ENCODE results near the gene RPL3.
"Not testable (repeated sequence)": the region's sequence is repeated elsewhere in the genome, so short reads cannot be mapped to it uniquely, and the experiment has no call there.

DNA sequence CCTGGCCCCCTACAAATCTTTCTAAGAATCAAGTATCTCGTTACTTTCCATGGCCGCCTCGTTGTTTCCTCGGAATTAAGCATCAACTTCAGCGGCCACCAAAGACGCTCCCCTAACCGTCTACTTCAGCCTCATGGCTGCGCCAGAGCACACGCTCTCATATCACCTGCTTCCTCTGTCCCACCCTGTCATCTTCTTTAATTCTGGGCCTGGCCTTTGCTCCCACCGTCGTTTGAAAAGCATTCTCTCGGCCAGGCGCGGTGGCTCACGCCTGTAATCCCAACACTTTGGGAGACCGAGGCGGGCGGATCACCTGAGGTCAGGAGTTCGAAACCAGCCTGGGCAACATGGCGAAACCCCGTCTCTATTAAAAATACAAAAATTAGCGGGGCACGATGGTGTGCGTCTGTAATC, 1.2 kb upstream of the RPL3 start:
- TF ChIP-seq, protein P1, sequence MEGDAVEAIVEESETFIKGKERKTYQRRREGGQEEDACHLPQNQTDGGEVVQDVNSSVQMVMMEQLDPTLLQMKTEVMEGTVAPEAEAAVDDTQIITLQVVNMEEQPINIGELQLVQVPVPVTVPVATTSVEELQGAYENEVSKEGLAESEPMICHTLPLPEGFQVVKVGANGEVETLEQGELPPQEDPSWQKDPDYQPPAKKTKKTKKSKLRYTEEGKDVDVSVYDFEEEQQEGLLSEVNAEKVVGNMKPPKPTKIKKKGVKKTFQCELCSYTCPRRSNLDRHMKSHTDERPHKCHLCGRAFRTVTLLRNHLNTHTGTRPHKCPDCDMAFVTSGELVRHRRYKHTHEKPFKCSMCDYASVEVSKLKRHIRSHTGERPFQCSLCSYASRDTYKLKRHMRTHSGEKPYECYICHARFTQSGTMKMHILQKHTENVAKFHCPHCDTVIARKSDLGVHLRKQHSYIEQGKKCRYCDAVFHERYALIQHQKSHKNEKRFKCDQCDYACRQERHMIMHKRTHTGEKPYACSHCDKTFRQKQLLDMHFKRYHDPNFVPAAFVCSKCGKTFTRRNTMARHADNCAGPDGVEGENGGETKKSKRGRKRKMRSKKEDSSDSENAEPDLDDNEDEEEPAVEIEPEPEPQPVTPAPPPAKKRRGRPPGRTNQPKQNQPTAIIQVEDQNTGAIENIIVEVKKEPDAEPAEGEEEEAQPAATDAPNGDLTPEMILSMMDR (IDR thresholded peaks at IDR 0.05) = not testable (repeated sequence)
- not testable (repeated sequence) for TF ChIP-seq JUN (CRISPR knock-in tag; IDR thresholded peaks at IDR 0.05); NR3C1 (CRISPR knock-in tag; conservative IDR thresholded peaks at IDR 0.05; ENCODE audit: low read depth); GABPB1 (CRISPR knock-in tag; IDR thresholded peaks at IDR 0.05); ZNF121 (CRISPR knock-in tag; IDR thresholded peaks at IDR 0.05); ESRRA (CRISPR knock-in tag; IDR thresholded peaks at IDR 0.05; ENCODE audit: borderline replicate concordance)
- TF ChIP-seq, protein P2, sequence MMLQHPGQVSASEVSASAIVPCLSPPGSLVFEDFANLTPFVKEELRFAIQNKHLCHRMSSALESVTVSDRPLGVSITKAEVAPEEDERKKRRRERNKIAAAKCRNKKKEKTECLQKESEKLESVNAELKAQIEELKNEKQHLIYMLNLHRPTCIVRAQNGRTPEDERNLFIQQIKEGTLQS (CRISPR knock-in tag; conservative IDR thresholded peaks at IDR 0.05) = not testable (repeated sequence)
- TF ChIP-seq, protein P3, sequence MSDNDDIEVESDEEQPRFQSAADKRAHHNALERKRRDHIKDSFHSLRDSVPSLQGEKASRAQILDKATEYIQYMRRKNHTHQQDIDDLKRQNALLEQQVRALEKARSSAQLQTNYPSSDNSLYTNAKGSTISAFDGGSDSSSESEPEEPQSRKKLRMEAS (CRISPR knock-in tag; IDR thresholded peaks at IDR 0.05) = not testable (repeated sequence)
- TF ChIP-seq, protein P4, sequence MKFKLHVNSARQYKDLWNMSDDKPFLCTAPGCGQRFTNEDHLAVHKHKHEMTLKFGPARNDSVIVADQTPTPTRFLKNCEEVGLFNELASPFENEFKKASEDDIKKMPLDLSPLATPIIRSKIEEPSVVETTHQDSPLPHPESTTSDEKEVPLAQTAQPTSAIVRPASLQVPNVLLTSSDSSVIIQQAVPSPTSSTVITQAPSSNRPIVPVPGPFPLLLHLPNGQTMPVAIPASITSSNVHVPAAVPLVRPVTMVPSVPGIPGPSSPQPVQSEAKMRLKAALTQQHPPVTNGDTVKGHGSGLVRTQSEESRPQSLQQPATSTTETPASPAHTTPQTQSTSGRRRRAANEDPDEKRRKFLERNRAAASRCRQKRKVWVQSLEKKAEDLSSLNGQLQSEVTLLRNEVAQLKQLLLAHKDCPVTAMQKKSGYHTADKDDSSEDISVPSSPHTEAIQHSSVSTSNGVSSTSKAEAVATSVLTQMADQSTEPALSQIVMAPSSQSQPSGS (CRISPR knock-in tag; IDR thresholded peaks at IDR 0.05; ENCODE audit: borderline replicate concordance, low read depth) = not testable (repeated sequence)
- TF ChIP-seq, protein P5, sequence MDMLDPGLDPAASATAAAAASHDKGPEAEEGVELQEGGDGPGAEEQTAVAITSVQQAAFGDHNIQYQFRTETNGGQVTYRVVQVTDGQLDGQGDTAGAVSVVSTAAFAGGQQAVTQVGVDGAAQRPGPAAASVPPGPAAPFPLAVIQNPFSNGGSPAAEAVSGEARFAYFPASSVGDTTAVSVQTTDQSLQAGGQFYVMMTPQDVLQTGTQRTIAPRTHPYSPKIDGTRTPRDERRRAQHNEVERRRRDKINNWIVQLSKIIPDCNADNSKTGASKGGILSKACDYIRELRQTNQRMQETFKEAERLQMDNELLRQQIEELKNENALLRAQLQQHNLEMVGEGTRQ (CRISPR knock-in tag; IDR thresholded peaks at IDR 0.05) = not testable (repeated sequence)
